Neural crest cell (in vitro differentiated cells): ENCODE data around the gene CENPH. TPM values are rescaled to one million over a fixed set of nuclear protein-coding genes. Genes with fewer than 3 reads are reported as not detected.
A peak's percentile ranks its signal among the peaks of the same experiment; 100 is the strongest.
"Not testable (repeated sequence)": the region's sequence is repeated elsewhere in the genome, so short reads cannot be mapped to it uniquely, and the experiment has no call there.

Experiments
- DNase-seq: peaks from one replicate; pipeline ENCODE4 v3.0.0; 2021; ENCODE audit warnings: low read depth, mixed read lengths, low spot score
- H3K27ac Mint-ChIP-seq: one replicate; pipeline ENCODE4 v1.8.0; 2021; ENCODE audit warnings: mild to moderate bottlenecking, mixed read lengths; ENCODE audit not compliant: unreplicated experiment
- H3K27me3 Mint-ChIP-seq: 2 replicates; pipeline ENCODE4 v1.8.0; 2021; ENCODE audit warnings: low read depth, mild to moderate bottlenecking, mixed read lengths
- H3K36me3 Mint-ChIP-seq: 2 replicates; pipeline ENCODE4 v1.8.0; 2021; ENCODE audit warnings: low read depth, mild to moderate bottlenecking, mixed read lengths
- H3K4me1 Mint-ChIP-seq: 2 replicates; pipeline ENCODE4 v1.8.0; 2021; ENCODE audit warnings: mixed read lengths
- H3K4me3 Mint-ChIP-seq: one replicate; pipeline ENCODE4 v1.8.0; 2021; ENCODE audit warnings: mild to moderate bottlenecking, mixed read lengths
- H3K9me3 Mint-ChIP-seq: 2 replicates; pipeline ENCODE4 v1.8.0; 2021; ENCODE audit warnings: mixed read lengths
- total RNA-seq: library from RNA; stranded (reverse); gene quantifications from 2 replicates; pipeline ENCODE4 v1.2.1, GENCODE V29; 2021
- TF ChIP-seq, protein P1 (sequence below): fragments of 200-600 bp; sonication (generic); conservative IDR thresholded peaks from 2 replicates; pipeline ENCODE4 v1.5.0; 2021; ENCODE audit warnings: antibody characterized with exemption, mild to moderate bottlenecking

The CENPH gene
- total RNA-seq, 1 donor from 2014 or later = 56.1 TPM

DNA sequence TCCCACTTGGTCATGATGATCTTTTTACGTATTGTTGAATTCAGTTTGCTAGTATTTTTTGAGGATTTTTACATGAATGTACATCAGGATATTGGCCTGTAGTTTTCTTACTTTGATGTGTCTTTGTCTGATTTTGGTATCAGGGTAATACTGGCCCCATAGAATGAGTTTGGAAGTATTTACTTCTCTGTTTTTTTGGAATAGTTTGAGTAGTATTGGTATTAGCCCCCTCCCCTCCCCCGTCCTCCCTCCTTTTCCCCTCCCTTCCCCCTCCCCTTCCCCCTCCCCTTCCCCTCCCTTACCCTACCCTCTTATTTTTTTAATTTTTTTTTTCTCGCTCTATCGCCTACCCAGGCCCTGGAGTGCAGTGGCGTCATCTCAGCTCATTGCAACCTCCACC lies 55.6 kb downstream of the CENPH start:
- no peak for DNase-seq
- peaks cover 39% of the 10 kb centered on the region for H3K36me3 Mint-ChIP-seq
- H3K27ac Mint-ChIP-seq = no peak overlapping the region
- peaks cover 12% of the 10 kb centered on the region for H3K9me3 Mint-ChIP-seq
- TF ChIP-seq, protein P1, sequence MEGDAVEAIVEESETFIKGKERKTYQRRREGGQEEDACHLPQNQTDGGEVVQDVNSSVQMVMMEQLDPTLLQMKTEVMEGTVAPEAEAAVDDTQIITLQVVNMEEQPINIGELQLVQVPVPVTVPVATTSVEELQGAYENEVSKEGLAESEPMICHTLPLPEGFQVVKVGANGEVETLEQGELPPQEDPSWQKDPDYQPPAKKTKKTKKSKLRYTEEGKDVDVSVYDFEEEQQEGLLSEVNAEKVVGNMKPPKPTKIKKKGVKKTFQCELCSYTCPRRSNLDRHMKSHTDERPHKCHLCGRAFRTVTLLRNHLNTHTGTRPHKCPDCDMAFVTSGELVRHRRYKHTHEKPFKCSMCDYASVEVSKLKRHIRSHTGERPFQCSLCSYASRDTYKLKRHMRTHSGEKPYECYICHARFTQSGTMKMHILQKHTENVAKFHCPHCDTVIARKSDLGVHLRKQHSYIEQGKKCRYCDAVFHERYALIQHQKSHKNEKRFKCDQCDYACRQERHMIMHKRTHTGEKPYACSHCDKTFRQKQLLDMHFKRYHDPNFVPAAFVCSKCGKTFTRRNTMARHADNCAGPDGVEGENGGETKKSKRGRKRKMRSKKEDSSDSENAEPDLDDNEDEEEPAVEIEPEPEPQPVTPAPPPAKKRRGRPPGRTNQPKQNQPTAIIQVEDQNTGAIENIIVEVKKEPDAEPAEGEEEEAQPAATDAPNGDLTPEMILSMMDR = no peak
- no peaks in the 10 kb centered on the region for H3K27me3 Mint-ChIP-seq
- no peak overlapping the region for H3K4me3 Mint-ChIP-seq
- H3K4me1 Mint-ChIP-seq = peaks cover 6% of the 10 kb centered on the region

GRCh38 chr5:69248019-69248418 lies 58.6 kb downstream of the CENPH start:
- no peak for DNase-seq
- peaks cover 12% of the 10 kb centered on the region for H3K9me3 Mint-ChIP-seq
- TF ChIP-seq, protein P1 = no peak
- no peaks in the 10 kb centered on the region for H3K27me3 Mint-ChIP-seq
- H3K27ac Mint-ChIP-seq = no peak overlapping the region
- H3K36me3 Mint-ChIP-seq = peaks cover 21% of the 10 kb centered on the region
- no peak overlapping the region for H3K4me3 Mint-ChIP-seq
- H3K4me1 Mint-ChIP-seq = peaks cover 4% of the 10 kb centered on the region

DNA sequence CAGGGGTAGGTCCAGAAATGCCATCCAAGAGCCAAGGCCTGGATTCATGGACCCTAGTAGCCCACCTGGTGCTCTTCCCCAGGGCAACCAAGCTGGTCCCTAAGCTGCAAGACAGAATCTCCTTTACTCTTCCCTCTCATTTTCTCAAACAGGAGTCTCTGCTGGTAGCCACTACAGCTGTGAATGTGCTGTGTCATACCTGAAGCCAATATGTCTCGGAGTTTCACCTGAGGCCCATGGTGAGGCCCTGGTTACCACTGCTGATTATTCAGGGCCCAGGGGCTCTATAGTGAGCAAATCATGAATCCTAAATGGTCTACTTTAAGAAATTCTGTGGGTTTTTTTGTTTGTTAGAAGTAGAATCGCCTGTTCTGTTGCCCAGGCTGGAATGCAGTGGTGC lies 61.2 kb downstream of the CENPH start:
- Mint-ChIP-seq H3K9me3 (peaks cover 3% of the 10 kb centered on the region), H3K27ac (peak overlapping the region; percentile 35), H3K36me3 (peaks cover 10% of the 10 kb centered on the region), H3K4me3 (no peak overlapping the region), H3K4me1 (peaks cover 4% of the 10 kb centered on the region), H3K27me3 (no peaks in the 10 kb centered on the region)
- DNase-seq = no peak
- TF ChIP-seq, protein P1 = no peak

DNA sequence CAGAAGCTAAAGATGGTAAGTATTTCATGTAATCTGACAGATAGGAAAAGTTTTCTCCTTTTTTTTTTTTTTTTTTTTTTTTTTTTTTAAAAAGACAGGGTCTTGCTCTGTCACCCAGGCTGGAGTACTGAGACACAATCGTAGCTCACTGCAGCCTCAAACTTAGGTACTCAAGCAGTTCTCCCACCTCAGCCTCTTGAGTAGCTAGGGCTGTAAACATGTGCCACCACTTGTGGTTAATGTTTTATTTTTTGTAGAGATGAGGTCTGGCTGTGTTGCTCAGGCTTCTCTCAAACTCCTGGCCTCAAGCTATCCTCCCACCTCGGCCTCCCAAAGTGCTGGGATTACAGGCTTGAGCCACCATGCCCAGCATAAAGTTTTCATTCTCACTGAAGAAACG lies 63.1 kb downstream of the CENPH start:
- Mint-ChIP-seq H3K9me3 (no peaks in the 10 kb centered on the region), H3K27me3 (no peaks in the 10 kb centered on the region), H3K4me1 (peaks cover 4% of the 10 kb centered on the region), H3K27ac (no peak overlapping the region), H3K36me3 (peaks cover 3% of the 10 kb centered on the region), H3K4me3 (no peak overlapping the region)
- DNase-seq = no peak
- TF ChIP-seq, protein P1 = no peak

DNA sequence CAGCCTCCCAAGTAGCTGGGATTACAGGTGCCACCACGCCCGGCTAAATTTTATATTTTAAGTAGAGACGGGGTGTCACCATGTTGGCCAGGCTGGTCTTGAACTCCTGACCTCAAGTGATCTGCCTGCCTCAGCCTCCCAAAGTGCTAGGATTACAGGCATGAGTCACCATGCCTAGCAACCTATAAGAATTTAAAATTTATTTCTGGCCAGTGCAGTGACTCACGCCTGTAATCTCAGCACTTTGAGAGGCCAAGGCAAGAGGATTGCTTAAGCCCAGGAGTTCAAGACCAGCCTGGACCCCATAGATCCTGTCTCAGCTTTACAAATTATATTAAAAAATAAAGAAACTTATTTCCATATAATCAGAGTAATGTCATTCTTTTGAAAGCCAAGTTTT lies 66.6 kb downstream of the CENPH start:
- not testable (repeated sequence) for H3K36me3 Mint-ChIP-seq, H3K4me1 Mint-ChIP-seq, H3K9me3 Mint-ChIP-seq, DNase-seq, H3K27me3 Mint-ChIP-seq, H3K4me3 Mint-ChIP-seq, H3K27ac Mint-ChIP-seq

DNA sequence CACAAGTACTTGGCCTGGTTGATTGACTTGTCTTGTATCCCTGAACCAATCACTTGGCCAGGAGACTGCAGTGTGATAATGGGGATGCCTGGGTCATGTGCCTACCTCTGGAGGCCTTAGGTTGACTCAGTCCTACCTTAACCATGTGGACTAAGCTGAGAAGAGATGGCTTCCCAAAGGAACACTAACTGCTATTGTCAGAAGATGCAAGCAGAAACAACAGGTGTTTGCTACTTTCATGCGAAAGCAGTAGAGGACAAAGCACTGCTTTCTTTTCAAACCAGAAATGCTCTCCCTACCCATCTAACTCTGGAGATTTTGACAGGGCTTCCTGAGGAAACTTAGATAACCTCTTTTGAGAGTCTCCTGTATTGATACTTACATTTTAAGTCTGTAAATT lies 68.2 kb downstream of the CENPH start:
- H3K36me3 Mint-ChIP-seq = peaks cover 5% of the 10 kb centered on the region
- H3K9me3 Mint-ChIP-seq = no peaks in the 10 kb centered on the region
- no peaks in the 10 kb centered on the region for H3K4me1 Mint-ChIP-seq
- H3K4me3 Mint-ChIP-seq = no peak overlapping the region
- TF ChIP-seq, protein P1 = no peak
- DNase-seq = no peak
- H3K27me3 Mint-ChIP-seq = no peaks in the 10 kb centered on the region
- no peak overlapping the region for H3K27ac Mint-ChIP-seq

Other genes with a start within 250 kb of the CENPH start
- gene SLC30A5, start 95.6 kb upstream of the CENPH start, total RNA-seq = 37.3 and 43.9 TPM in 2 replicates
- gene CCNB1, start 22.4 kb upstream of the CENPH start, total RNA-seq = 252 and 262 TPM in 2 replicates
- 29.4 and 32.4 TPM in 2 replicates for gene CDK7, start 45.3 kb downstream of the CENPH start, total RNA-seq
- 0.56 and 0.68 TPM in 2 replicates for gene CCDC125, start 143.2 kb downstream of the CENPH start, total RNA-seq
- 41.1 and 44.1 TPM in 2 replicates for gene AK6, start 179.9 kb downstream of the CENPH start, total RNA-seq
- 50.0 and 55.3 TPM in 2 replicates for gene TAF9, start 179.9 kb downstream of the CENPH start, total RNA-seq
- 30.1 and 31.9 TPM in 2 replicates for gene RAD17, start 180.2 kb downstream of the CENPH start, total RNA-seq
- gene MARVELD2, start 225.5 kb downstream of the CENPH start, total RNA-seq = 0.36 and 0.68 TPM in 2 replicates